NCI-H2107 (cell line): ENCODE measurements around the gene STAT5B.
A peak's percentile ranks its signal among the peaks of the same experiment; 100 is the strongest.
"Not testable (repeated sequence)": the region's sequence is repeated elsewhere in the genome, so short reads cannot be mapped to it uniquely, and the experiment has no call there.

Experiments used
- DNase-seq: peaks from one replicate; lab custom pipeline; 2025; lab: John Stamatoyannopoulos, UW

The STAT5B gene

GRCh38 chr17:42266918-42267766, 9.0 kb downstream of the STAT5B start:
- DNase-seq = no peak

- DNase-seq = no peak
These were observed 9.7 kb downstream of the STAT5B start for GRCh38 chr17:42266462-42266861.

GRCh38 chr17:42264366-42264765, 11.8 kb downstream of the STAT5B start:
- DNase-seq = not testable (repeated sequence)

GRCh38 chr17:42260318-42260717, 15.9 kb downstream of the STAT5B start:
- no peak for DNase-seq

GRCh38 chr17:42255445-42255844, 20.7 kb downstream of the STAT5B start:
- DNase-seq = no peak

GRCh38 chr17:42253578-42253977, 22.6 kb downstream of the STAT5B start:
- no peak for DNase-seq

GRCh38 chr17:42252597-42253550, 23.3 kb downstream of the STAT5B start:
- no peak for DNase-seq

- DNase-seq = no peak
These were observed 25.1 kb downstream of the STAT5B start for GRCh38 chr17:42251115-42251514.

GRCh38 chr17:42249681-42250446, 26.3 kb downstream of the STAT5B start:
- DNase-seq = no peak

- peak; percentile 64 for DNase-seq
These were observed 27.6 kb downstream of the STAT5B start for GRCh38 chr17:42248351-42249179.

- no peak for DNase-seq
These were observed 28.5 kb downstream of the STAT5B start for GRCh38 chr17:42247734-42248133.

GRCh38 chr17:42246515-42246914, 29.7 kb downstream of the STAT5B start:
- no peak for DNase-seq

- DNase-seq = not testable (repeated sequence)
These were observed 31.0 kb downstream of the STAT5B start for GRCh38 chr17:42245183-42245582.

GRCh38 chr17:42244116-42244515, 32.1 kb downstream of the STAT5B start:
- not testable (repeated sequence) for DNase-seq

- no peak for DNase-seq
These were observed 32.7 kb downstream of the STAT5B start for GRCh38 chr17:42243493-42243982.

- no peak for DNase-seq
These were observed 34.3 kb downstream of the STAT5B start for GRCh38 chr17:42241871-42242270.

- not testable (repeated sequence) for DNase-seq
These were observed 35.3 kb downstream of the STAT5B start for GRCh38 chr17:42240863-42241262.

GRCh38 chr17:42240201-42240600, 36.0 kb downstream of the STAT5B start:
- DNase-seq = no peak

GRCh38 chr17:42239576-42239975, 36.6 kb downstream of the STAT5B start:
- not testable (repeated sequence) for DNase-seq

GRCh38 chr17:42236760-42237159, 39.4 kb downstream of the STAT5B start:
- DNase-seq = no peak

GRCh38 chr17:42233994-42234393, 42.2 kb downstream of the STAT5B start:
- no peak for DNase-seq
